Mammary epithelial cell (primary cell): ENCODE data around the gene TEX53.

Source experiments
- CTCF ChIP-seq, 2 donors: IDR thresholded peaks in 1 of 2; conservative IDR thresholded peaks in 1 of 2; 2 replicates each; pipeline ENCODE4 v1.5.1; 2011 to 2012; ENCODE audit warnings: inconsistent platforms in 2 of 2, low read length in 2 of 2, mild to moderate bottlenecking in 2 of 2, control low read depth in 1 of 2, low read depth in 1 of 2; ENCODE audit not compliant: insufficient read depth in 1 of 2; ENCODE audit errors: extremely low read depth in 1 of 2
- EZH2 ChIP-seq: IDR thresholded peaks from 2 replicates; pipeline ENCODE4 v1.6.1; 2012; ENCODE audit warnings: low read length, inconsistent platforms, borderline replicate concordance

GRCh38 chr9:114611516-114612271, 45.9 kb downstream of the TEX53 start:
- TF ChIP-seq CTCF (conservative IDR thresholded peaks at IDR 0.05 in 1 of 2, IDR thresholded peaks at IDR 0.05 in 1 of 2; ENCODE audit: extremely low read depth in 1 of 2, insufficient read depth in 1 of 2, low read depth in 1 of 2, low read length in 2 of 2) (no peak), EZH2 (no peak)
